ENCODE measurements around the gene EIF4G2. TPM values are rescaled to one million over a fixed set of nuclear protein-coding genes. Genes with fewer than 3 reads are reported as not detected.

Gene EIF4G2
- total RNA-seq, 4 donors from 2014 or later, result 316 to 656 (median 355) TPM

DNA sequence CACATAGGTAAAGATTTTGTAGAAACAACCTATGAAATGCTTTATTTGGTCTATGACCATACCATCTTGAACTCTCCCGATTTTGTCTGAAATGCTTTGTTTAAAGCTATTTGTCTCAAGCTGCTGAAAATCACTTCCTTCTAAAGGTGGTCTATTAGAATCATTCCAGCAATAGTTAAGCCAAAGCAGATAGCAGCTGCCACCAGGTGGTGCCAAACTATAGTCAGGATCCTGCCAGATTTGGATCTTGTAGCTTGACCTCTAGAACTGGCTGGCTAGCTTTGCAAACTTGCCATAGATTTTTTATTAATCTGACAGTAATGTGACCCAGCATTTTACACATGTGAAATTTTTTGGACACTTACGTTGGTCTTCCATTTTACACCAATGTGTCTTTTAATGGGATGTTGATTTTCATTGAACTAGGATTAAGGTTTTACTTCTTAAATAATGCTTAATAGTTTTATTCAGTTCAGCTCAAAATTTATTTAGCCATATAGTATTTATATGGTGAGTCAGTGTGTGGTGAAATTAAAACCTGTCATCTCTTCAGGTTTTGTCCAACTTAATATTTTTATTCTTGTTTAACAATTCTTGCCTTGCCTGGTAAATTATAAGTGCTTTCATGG is 38.0 kb downstream of the EIF4G2 start:
- TF ChIP-seq, protein P1, sequence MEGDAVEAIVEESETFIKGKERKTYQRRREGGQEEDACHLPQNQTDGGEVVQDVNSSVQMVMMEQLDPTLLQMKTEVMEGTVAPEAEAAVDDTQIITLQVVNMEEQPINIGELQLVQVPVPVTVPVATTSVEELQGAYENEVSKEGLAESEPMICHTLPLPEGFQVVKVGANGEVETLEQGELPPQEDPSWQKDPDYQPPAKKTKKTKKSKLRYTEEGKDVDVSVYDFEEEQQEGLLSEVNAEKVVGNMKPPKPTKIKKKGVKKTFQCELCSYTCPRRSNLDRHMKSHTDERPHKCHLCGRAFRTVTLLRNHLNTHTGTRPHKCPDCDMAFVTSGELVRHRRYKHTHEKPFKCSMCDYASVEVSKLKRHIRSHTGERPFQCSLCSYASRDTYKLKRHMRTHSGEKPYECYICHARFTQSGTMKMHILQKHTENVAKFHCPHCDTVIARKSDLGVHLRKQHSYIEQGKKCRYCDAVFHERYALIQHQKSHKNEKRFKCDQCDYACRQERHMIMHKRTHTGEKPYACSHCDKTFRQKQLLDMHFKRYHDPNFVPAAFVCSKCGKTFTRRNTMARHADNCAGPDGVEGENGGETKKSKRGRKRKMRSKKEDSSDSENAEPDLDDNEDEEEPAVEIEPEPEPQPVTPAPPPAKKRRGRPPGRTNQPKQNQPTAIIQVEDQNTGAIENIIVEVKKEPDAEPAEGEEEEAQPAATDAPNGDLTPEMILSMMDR (IDR thresholded peaks at IDR 0.05; ENCODE audit: low read depth), result no peak

DNA sequence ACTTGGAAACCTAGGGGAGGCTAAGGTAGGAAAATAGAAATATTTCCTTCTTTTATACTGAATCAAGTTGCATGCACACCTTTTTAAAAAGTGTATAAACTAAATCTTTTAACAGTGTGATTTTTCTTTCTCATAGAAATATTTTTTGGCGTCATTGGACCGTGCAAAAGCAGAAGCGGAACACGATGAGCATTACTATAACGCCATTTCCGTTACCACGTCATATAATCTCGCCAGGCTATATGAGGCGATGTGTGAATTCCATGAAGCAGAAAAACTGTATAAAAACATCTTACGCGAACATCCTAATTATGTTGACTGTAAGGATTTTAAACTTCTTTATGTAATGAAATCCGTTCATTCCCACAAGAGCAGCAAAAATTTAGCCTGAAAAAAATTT is 44.3 kb downstream of the EIF4G2 start:
- TF ChIP-seq, protein P1 (IDR thresholded peaks at IDR 0.05; ENCODE audit: low read depth), result no peak

DNA sequence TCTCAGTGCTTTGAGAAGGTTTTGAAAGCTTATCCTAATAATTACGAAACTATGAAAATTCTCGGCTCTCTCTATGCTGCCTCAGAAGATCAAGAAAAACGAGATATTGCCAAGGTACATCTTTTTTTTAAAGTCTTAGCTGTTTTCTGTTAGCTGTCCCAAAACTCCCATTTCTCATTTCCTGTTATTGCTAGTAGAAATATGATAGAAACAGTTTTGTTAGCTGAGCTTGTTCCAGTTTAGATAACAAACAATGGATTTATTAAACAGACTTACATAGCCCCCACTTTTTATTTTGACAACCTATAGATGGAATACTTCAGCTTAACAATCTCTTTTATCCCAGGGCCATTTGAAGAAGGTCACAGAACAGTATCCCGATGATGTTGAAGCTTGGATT is 45.0 kb downstream of the EIF4G2 start:
- TF ChIP-seq, protein P1 (IDR thresholded peaks at IDR 0.05; ENCODE audit: low read depth), result no peak

DNA sequence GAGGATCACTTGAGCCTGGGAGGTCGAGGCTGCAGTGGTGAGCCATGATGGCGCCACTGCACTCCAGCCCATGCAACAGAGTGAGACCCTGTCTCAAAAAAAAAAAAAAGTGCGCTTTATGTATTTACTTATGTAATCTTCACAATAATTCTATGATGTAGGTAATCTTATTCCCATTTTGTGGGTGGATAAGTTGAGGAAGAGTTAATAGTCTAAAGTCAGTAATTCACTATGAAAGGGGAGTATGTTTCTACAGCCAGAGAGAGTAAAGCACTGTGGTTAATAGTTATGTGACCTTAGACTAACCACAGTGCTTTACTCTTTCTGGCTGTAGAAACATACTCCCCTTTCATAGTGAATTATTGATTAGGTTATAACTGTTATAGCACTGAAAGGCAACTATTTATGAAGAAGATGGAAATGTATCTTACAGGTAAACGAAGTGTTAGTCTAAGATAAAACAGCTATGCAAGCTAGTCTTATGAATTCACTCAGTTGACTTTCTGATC is 45.8 kb downstream of the EIF4G2 start:
- TF ChIP-seq, protein P1 (IDR thresholded peaks at IDR 0.05; ENCODE audit: low read depth), result no peak

DNA sequence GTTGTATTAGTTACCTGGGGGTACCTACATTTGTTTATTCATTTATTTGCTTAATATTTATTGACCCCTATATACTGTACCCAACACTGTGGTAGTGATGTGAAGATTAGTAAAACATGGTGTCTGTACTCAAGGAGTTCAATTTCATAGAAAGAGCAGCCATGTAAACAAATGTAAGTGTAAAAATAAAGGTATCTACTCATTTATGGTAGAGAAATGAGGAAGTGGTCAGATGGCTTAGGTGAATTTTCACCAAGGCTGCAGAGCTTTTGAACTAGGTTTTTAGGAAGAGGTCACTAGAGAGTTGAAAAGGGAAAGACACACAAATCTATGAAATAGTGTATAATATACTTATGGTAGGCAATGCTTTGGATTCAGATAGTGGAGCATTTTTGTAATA is 46.5 kb downstream of the EIF4G2 start:
- TF ChIP-seq, protein P1 (IDR thresholded peaks at IDR 0.05; ENCODE audit: low read depth), result no peak

DNA sequence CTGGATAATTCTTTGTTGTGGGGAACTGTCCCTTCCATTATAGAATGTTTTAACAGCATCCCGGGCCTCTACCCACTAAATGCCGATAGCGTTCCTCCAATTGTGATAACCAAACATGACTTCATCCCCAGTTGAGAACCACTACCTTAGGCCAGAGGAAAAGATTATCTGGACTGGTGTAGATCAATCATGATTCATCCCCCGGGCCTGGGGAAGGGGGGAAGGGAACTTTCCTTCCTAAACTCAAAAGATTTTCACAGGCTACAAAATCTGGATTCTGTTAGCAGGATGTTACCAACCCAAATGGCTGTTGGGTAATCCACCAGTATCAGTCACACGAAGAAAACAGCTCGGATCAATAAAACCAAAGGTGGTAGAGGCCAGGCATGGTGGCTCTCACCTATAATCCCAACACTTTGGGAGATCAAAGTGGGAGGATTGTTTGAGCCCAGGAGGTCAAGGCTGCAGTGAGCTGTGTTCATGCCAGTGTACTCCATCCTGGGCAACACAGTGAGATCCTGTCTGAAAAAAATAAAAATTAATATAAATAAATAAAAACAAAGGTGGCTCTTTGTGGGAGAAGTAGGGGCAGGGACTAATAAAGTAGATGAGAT is 47.5 kb downstream of the EIF4G2 start:
- TF ChIP-seq, protein P1 (IDR thresholded peaks at IDR 0.05; ENCODE audit: low read depth), result no peak

DNA sequence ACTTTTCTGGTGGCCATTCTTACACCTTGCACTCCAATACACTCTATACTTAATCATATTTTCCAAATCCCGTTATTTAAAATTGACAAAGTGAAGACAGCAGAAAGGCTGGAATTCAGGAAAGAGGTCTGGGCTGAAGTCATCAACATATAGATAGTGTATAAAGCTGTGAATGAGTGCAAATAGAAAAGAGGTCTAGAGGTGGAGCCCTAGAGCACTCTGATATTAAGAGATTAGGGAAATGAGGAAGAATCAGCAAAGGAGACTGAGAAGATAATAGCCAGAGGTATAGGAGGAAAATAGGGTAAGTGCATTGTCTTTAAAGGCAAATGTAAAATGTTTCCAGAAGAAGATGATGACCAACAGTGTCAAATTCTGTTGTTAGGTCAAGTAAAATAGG is 49.8 kb downstream of the EIF4G2 start:
- TF ChIP-seq, protein P1 (IDR thresholded peaks at IDR 0.05; ENCODE audit: low read depth), result no peak

Measured in subcutaneous adipose tissue (tissue), 4 donors.